ENCODE results near the gene NUCB1. TPM values are rescaled to one million over a fixed set of nuclear protein-coding genes. Genes with fewer than 3 reads are reported as not detected.
"Not testable (repeated sequence)": the region's sequence is repeated elsewhere in the genome, so short reads cannot be mapped to it uniquely, and the experiment has no call there.

Gene NUCB1
- polyA plus RNA-seq, 1 donor (not counting 4 experiments of a cell fraction or from before 2014, with no cell fraction given): 44.3 TPM

DNA sequence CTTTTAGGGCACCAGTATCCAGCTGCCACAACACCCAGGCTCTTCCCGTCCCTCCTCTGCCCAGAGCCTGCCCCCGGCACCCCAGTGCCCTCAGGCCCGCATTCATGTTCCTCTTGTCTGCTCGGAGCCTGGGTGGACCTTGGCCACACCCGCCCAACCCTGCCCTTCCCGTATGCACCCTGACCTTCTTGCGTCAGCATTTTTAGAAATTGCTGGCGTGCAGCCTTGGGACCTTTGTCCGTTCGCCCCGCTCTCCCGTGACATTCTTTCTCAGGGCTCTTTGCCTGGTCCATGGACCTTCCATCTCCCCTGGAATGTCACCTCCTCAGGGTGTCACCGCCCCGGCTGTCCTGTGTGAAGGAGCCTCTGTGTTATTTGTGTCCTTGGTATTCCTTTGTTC, 7.6 kb downstream of the NUCB1 start:
- FAIRE-seq (no peak), DNase-seq (ENCODE audit: low read depth, low spot score) (no peak)
- Histone ChIP-seq H3K4me1 (ENCODE audit: control insufficient read depth, extremely low read depth, insufficient read depth, low read length) (no peaks in the 10 kb centered on the region), H3K27me3 (ENCODE audit: control insufficient read depth, extremely low read depth, insufficient read depth, low read length) (no peaks in the 10 kb centered on the region), H3K79me2 (ENCODE audit: control insufficient read depth, insufficient read depth, low read length) (peaks cover under 1% of the 10 kb centered on the region), H3K9me1 (ENCODE audit: control insufficient read depth, extremely low read depth, insufficient read depth, low read length) (peaks cover 4% of the 10 kb centered on the region), H3K27ac (ENCODE audit: control insufficient read depth, insufficient read depth, low read length) (no peak overlapping the region), H2AFZ (ENCODE audit: control insufficient read depth, low read length) (no peak overlapping the region), H3K9ac (ENCODE audit: control insufficient read depth, extremely low read depth, insufficient read depth, low read length) (no peak overlapping the region), H4K20me1 (ENCODE audit: control insufficient read depth, extremely low read depth, insufficient read depth, low read length) (no peaks in the 10 kb centered on the region), H3K4me3 (ENCODE audit: control insufficient read depth in 2 of 3, extremely low read depth in 1 of 3, insufficient read depth in 2 of 3, low read depth in 1 of 3, low read length in 3 of 3) (no peak overlapping the region), H3K4me2 (ENCODE audit: control insufficient read depth, extremely low read depth, insufficient read depth, low read depth, low read length) (no peak overlapping the region), H3K9me3 (ENCODE audit: control insufficient read depth, low read depth, low read length) (no peaks in the 10 kb centered on the region), H3K36me3 (ENCODE audit: control insufficient read depth in 2 of 2, extremely low read depth in 1 of 2, insufficient read depth in 2 of 2, low read length in 2 of 2) (peaks cover 8 to 23% of the 10 kb centered on the region in 2 experiments)
- no peak for TF ChIP-seq EZH2 (IDR thresholded peaks at IDR 0.05; ENCODE audit: low read length)
- TF ChIP-seq, protein P1, sequence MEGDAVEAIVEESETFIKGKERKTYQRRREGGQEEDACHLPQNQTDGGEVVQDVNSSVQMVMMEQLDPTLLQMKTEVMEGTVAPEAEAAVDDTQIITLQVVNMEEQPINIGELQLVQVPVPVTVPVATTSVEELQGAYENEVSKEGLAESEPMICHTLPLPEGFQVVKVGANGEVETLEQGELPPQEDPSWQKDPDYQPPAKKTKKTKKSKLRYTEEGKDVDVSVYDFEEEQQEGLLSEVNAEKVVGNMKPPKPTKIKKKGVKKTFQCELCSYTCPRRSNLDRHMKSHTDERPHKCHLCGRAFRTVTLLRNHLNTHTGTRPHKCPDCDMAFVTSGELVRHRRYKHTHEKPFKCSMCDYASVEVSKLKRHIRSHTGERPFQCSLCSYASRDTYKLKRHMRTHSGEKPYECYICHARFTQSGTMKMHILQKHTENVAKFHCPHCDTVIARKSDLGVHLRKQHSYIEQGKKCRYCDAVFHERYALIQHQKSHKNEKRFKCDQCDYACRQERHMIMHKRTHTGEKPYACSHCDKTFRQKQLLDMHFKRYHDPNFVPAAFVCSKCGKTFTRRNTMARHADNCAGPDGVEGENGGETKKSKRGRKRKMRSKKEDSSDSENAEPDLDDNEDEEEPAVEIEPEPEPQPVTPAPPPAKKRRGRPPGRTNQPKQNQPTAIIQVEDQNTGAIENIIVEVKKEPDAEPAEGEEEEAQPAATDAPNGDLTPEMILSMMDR (optimal IDR thresholded peaks at IDR 0.05 in 1 of 3, IDR thresholded peaks at IDR 0.05 in 1 of 3, conservative IDR thresholded peaks at IDR 0.05 in 1 of 3; ENCODE audit: extremely low read depth in 1 of 3, insufficient read depth in 2 of 3, low read length in 3 of 3): no peak
- dilution Hi-C loops (cut with MboI; ENCODE audit: extremely low pct_ligation_motif_present, low sequenced_read_pairs): no loop called here

- FAIRE-seq; H3K27me3 ChIP-seq (ENCODE audit: control insufficient read depth, extremely low read depth, insufficient read depth, low read length): not testable (repeated sequence)
Observed at GRCh38 chr19:48909424-48910077, 9.4 kb downstream of the NUCB1 start.

DNA sequence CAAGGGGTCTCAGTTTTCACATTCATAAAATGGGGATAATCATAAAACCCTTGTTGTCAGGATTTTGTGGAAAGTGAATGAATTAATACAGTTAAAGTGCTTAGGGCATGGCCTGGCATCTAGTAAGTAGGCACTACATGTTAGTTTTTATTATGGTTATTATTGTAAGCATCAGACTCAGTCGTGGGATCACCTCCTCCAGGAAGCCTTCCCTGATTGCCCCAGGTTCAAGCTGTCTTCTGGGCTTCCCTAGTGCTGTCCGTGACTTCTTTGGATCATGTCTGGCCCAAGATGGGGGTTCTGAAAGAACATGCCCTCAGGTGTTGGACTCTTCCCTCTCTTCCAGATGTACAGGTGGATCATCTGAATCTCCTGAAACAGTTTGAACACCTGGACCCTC, 10.7 kb downstream of the NUCB1 start:
- Histone ChIP-seq H3K4me1 (ENCODE audit: control insufficient read depth, extremely low read depth, insufficient read depth, low read length) (no peaks in the 10 kb centered on the region), H3K9me1 (ENCODE audit: control insufficient read depth, extremely low read depth, insufficient read depth, low read length) (no peaks in the 10 kb centered on the region), H2AFZ (ENCODE audit: control insufficient read depth, low read length) (no peak overlapping the region), H3K4me3 (ENCODE audit: control insufficient read depth in 2 of 3, extremely low read depth in 1 of 3, insufficient read depth in 2 of 3, low read depth in 1 of 3, low read length in 3 of 3) (no peak overlapping the region), H3K9me3 (ENCODE audit: control insufficient read depth, low read depth, low read length) (no peaks in the 10 kb centered on the region), H3K36me3 (ENCODE audit: control insufficient read depth in 2 of 2, extremely low read depth in 1 of 2, insufficient read depth in 2 of 2, low read length in 2 of 2) (peaks cover 22 to 23% of the 10 kb centered on the region in 2 experiments), H3K27ac (ENCODE audit: control insufficient read depth, insufficient read depth, low read length) (no peak overlapping the region), H3K9ac (ENCODE audit: control insufficient read depth, extremely low read depth, insufficient read depth, low read length) (no peak overlapping the region), H3K4me2 (ENCODE audit: control insufficient read depth, extremely low read depth, insufficient read depth, low read depth, low read length) (no peak overlapping the region), H3K27me3 (ENCODE audit: control insufficient read depth, extremely low read depth, insufficient read depth, low read length) (no peaks in the 10 kb centered on the region), H4K20me1 (ENCODE audit: control insufficient read depth, extremely low read depth, insufficient read depth, low read length) (no peaks in the 10 kb centered on the region), H3K79me2 (ENCODE audit: control insufficient read depth, insufficient read depth, low read length) (no peaks in the 10 kb centered on the region)
- FAIRE-seq (no peak), DNase-seq (ENCODE audit: low read depth, low spot score) (no peak)
- dilution Hi-C loops (cut with MboI; ENCODE audit: extremely low pct_ligation_motif_present, low sequenced_read_pairs): no loop called here
- TF ChIP-seq EZH2 (IDR thresholded peaks at IDR 0.05; ENCODE audit: low read length): no peak
- TF ChIP-seq, protein P1 (optimal IDR thresholded peaks at IDR 0.05 in 1 of 3, IDR thresholded peaks at IDR 0.05 in 1 of 3, conservative IDR thresholded peaks at IDR 0.05 in 1 of 3; ENCODE audit: extremely low read depth in 1 of 3, insufficient read depth in 2 of 3, low read length in 3 of 3): no peak

More at GRCh38 chr19:48909424-48910077, 9.4 kb downstream of the NUCB1 start:
- H2AFZ ChIP-seq (ENCODE audit: control insufficient read depth, low read length); dilution Hi-C loops (cut with MboI; ENCODE audit: extremely low pct_ligation_motif_present, low sequenced_read_pairs); H3K9me3 ChIP-seq (ENCODE audit: control insufficient read depth, low read depth, low read length); H4K20me1 ChIP-seq (ENCODE audit: control insufficient read depth, extremely low read depth, insufficient read depth, low read length); H3K4me1 ChIP-seq (ENCODE audit: control insufficient read depth, extremely low read depth, insufficient read depth, low read length); H3K9me1 ChIP-seq (ENCODE audit: control insufficient read depth, extremely low read depth, insufficient read depth, low read length); H3K9ac ChIP-seq (ENCODE audit: control insufficient read depth, extremely low read depth, insufficient read depth, low read length); H3K79me2 ChIP-seq (ENCODE audit: control insufficient read depth, insufficient read depth, low read length); H3K4me3 ChIP-seq (ENCODE audit: control insufficient read depth in 2 of 3, extremely low read depth in 1 of 3, insufficient read depth in 2 of 3, low read depth in 1 of 3, low read length in 3 of 3); DNase-seq (ENCODE audit: low read depth, low spot score); H3K27ac ChIP-seq (ENCODE audit: control insufficient read depth, insufficient read depth, low read length); H3K4me2 ChIP-seq (ENCODE audit: control insufficient read depth, extremely low read depth, insufficient read depth, low read depth, low read length): not testable (repeated sequence)
- peaks cover 19 to 29% of the 10 kb centered on the region in 2 experiments for H3K36me3 ChIP-seq (ENCODE audit: control insufficient read depth in 2 of 2, extremely low read depth in 1 of 2, insufficient read depth in 2 of 2, low read length in 2 of 2)

Data from keratinocyte (primary cell).